ENCODE data around the gene CLTRN. TPM values are rescaled to one million over a fixed set of nuclear protein-coding genes. Genes with fewer than 3 reads are reported as not detected.
A peak's percentile ranks its signal among the peaks of the same experiment; 100 is the strongest.
"Not testable (repeated sequence)": the region's sequence is repeated elsewhere in the genome, so short reads cannot be mapped to it uniquely, and the experiment has no call there.

The CLTRN gene
- total and polyA plus RNA-seq, 2 donors (not counting 3 experiments of a cell fraction or from before 2014, with no cell fraction given), result 0.04 TPM; not detected in 1

GRCh38 chrX:15703809-15704208 lies 39.2 kb upstream of the CLTRN start:
- H3K4me2 ChIP-seq (ENCODE audit: insufficient read depth, low read length); CTCF ChIA-PET; H3K27ac ChIP-seq (ENCODE audit: insufficient read depth, low read depth, low read length); dilution Hi-C loops (cut with MboI; ENCODE audit: extremely low pct_ligation_motif_present, low sequenced_read_pairs); POLR2A ChIA-PET; H4K20me1 ChIP-seq (replicated peaks; ENCODE audit: control insufficient read depth, extremely low read depth, insufficient read depth, low read length); H3K36me3 ChIP-seq (ENCODE audit: control insufficient read depth in 2 of 2, extremely low read depth in 1 of 2, insufficient read depth in 2 of 2, low read length in 2 of 2); H3K9ac ChIP-seq (replicated peaks; ENCODE audit: extremely low read depth, insufficient read depth, low read length); H2AFZ ChIP-seq (ENCODE audit: low read depth, low read length); H3K4me1 ChIP-seq (ENCODE audit: control insufficient read depth, extremely low read depth, insufficient read depth, low read length); H3K4me3 ChIP-seq (replicated peaks in 1 of 3; ENCODE audit: insufficient read depth in 1 of 3, low read depth in 1 of 3, low read length in 3 of 3); H3K9me3 ChIP-seq (replicated peaks; ENCODE audit: control insufficient read depth, insufficient read depth, low read length); H3K79me2 ChIP-seq (ENCODE audit: control insufficient read depth, insufficient read depth, low read length); H3K27me3 ChIP-seq (ENCODE audit: control insufficient read depth in 2 of 2, insufficient read depth in 2 of 2, low read length in 2 of 2); DNase-seq (ENCODE audit: low read depth, low spot score); BruUV-seq (replicated peaks); H3K9me1 ChIP-seq (replicated peaks; ENCODE audit: control insufficient read depth, extremely low read depth, insufficient read depth, low read length); intact Hi-C loops (cut with micrococcal nuclease): not testable (repeated sequence)
- FAIRE-seq, result peak; percentile 94

GRCh38 chrX:15702488-15703371 lies 38.1 kb upstream of the CLTRN start:
- dilution Hi-C loops (cut with MboI; ENCODE audit: extremely low pct_ligation_motif_present, low sequenced_read_pairs), result no loop called here
- Histone ChIP-seq H3K36me3 (ENCODE audit: control insufficient read depth in 2 of 2, extremely low read depth in 1 of 2, insufficient read depth in 2 of 2, low read length in 2 of 2) (no peaks in the 10 kb centered on the region), H3K9me1 (replicated peaks; ENCODE audit: control insufficient read depth, extremely low read depth, insufficient read depth, low read length) (no peaks in the 10 kb centered on the region), H3K9ac (replicated peaks; ENCODE audit: extremely low read depth, insufficient read depth, low read length) (no peak overlapping the region), H3K9me3 (replicated peaks; ENCODE audit: control insufficient read depth, insufficient read depth, low read length) (no peaks in the 10 kb centered on the region), H2AFZ (ENCODE audit: low read depth, low read length) (no peak overlapping the region), H3K4me3 (replicated peaks in 1 of 3; ENCODE audit: insufficient read depth in 1 of 3, low read depth in 1 of 3, low read length in 3 of 3) (no peak overlapping the region), H3K4me2 (ENCODE audit: insufficient read depth, low read length) (no peak overlapping the region), H4K20me1 (replicated peaks; ENCODE audit: control insufficient read depth, extremely low read depth, insufficient read depth, low read length) (no peaks in the 10 kb centered on the region), H3K4me1 (ENCODE audit: control insufficient read depth, extremely low read depth, insufficient read depth, low read length) (no peaks in the 10 kb centered on the region), H3K79me2 (ENCODE audit: control insufficient read depth, insufficient read depth, low read length) (no peaks in the 10 kb centered on the region), H3K27me3 (ENCODE audit: control insufficient read depth in 2 of 2, insufficient read depth in 2 of 2, low read length in 2 of 2) (no peaks in the 10 kb centered on the region), H3K27ac (ENCODE audit: insufficient read depth, low read depth, low read length) (no peak overlapping the region)
- ChIA-PET CTCF (no interaction called here), POLR2A (no interaction called here)
- intact Hi-C loops (cut with micrococcal nuclease), result no loop called here
- no TSS peak for BruUV-seq (replicated peaks)
- TF ChIP-seq MAX (IDR thresholded peaks at IDR 0.05; ENCODE audit: insufficient read depth, insufficient read length) (no peak), CTCF (IDR thresholded peaks at IDR 0.05; ENCODE audit: extremely low read depth in 1 of 2, insufficient read depth in 1 of 2, low read depth in 1 of 2, low read length in 2 of 2) (no peak), POLR2A (IDR thresholded peaks at IDR 0.05; ENCODE audit: low read depth, low read length) (no peak), GATA2 (IDR thresholded peaks at IDR 0.05; ENCODE audit: insufficient read depth, insufficient read length, low read depth, low read length) (no peak), FOS (IDR thresholded peaks at IDR 0.05; ENCODE audit: borderline replicate concordance, insufficient read depth, low read length) (no peak), EZH2 (IDR thresholded peaks at IDR 0.05; ENCODE audit: borderline replicate concordance, low read depth, low read length, severe bottlenecking) (no peak), MYC (IDR thresholded peaks at IDR 0.05; ENCODE audit: low read depth, low read length) (no peak), JUN (IDR thresholded peaks at IDR 0.05; ENCODE audit: borderline replicate concordance, insufficient read depth, insufficient read length, low read depth) (no peak), POLR2AphosphoS5 (IDR thresholded peaks at IDR 0.05; ENCODE audit: insufficient read depth, low read depth, low read length) (no peak)
- no peak for DNase-seq (ENCODE audit: low read depth, low spot score)
- FAIRE-seq, result no peak
